Peyer's patch (tissue), 4 donors: ENCODE data around the gene ADORA3.

ENCODE experiments used
- POLR2A ChIP-seq, 2 donors: fragments of 450-650 bp; IDR thresholded peaks; one replicate each; pipeline ENCODE4 v1.5.1; 2017; ENCODE audit warnings: antibody characterized with exemption in 2 of 2, mild to moderate bottlenecking in 2 of 2, moderate library complexity in 2 of 2
- TF ChIP-seq, protein P1 (sequence below), 6 experiments: fragments of 450-650 bp in 4 of 6; fragments of 200-600 bp in 2 of 6; sonication (generic) in 1 of 6; IDR thresholded peaks; one replicate each; pipeline ENCODE4 v1.5.1; 2017 to 2019; ENCODE audit warnings: antibody characterized with exemption in 6 of 6, mild to moderate bottlenecking in 3 of 6, moderate library complexity in 1 of 6

DNA sequence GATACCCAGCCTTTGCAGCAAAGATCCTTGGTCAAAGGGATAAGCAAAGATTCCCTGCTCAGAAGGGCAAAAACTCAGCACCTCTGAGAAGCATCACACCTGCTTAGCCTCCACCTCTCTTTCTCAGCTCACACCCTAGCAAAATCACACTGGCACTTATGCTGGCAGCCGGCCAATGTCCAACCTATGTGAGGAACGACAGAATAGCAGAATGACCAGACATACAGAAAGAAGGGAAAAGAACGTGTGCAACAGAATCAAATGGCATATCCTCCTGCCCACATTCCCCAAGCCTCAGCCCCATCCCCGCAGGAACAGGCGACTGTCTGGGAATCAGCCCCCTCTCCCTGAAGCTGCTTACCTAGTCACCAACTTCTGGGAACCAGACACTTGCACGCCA is 664 bp upstream of the ADORA3 start:
- TF ChIP-seq, protein P1, sequence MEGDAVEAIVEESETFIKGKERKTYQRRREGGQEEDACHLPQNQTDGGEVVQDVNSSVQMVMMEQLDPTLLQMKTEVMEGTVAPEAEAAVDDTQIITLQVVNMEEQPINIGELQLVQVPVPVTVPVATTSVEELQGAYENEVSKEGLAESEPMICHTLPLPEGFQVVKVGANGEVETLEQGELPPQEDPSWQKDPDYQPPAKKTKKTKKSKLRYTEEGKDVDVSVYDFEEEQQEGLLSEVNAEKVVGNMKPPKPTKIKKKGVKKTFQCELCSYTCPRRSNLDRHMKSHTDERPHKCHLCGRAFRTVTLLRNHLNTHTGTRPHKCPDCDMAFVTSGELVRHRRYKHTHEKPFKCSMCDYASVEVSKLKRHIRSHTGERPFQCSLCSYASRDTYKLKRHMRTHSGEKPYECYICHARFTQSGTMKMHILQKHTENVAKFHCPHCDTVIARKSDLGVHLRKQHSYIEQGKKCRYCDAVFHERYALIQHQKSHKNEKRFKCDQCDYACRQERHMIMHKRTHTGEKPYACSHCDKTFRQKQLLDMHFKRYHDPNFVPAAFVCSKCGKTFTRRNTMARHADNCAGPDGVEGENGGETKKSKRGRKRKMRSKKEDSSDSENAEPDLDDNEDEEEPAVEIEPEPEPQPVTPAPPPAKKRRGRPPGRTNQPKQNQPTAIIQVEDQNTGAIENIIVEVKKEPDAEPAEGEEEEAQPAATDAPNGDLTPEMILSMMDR (IDR thresholded peaks at IDR 0.05), result no peak
- no peak for TF ChIP-seq POLR2A (IDR thresholded peaks at IDR 0.05)
